ENCODE results near the gene SOCS7.

DNA sequence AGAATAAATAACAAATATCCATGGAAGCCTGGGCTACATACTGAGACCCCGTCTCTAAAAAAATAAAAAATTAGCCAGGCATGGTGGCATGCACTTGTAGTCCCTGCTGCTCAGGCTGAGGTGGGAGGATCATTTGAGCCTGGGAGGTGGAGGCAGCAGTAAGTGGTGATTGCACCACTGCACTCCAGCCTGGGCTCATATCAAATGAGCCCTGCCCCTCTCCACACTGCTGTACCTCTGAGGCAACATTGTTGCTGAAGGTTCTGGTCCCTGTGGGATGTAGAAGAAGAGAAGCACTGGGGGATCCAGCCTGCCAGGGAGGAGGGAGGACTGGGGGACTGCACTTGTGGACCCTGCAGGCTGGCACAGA is 65.2 kb downstream of the SOCS7 start:
- no peak for TF ChIP-seq YY1 (IDR thresholded peaks at IDR 0.05; ENCODE audit: low read depth)
- TF ChIP-seq EGR1 (IDR thresholded peaks at IDR 0.05) = no peak
- TF ChIP-seq EP300 (IDR thresholded peaks at IDR 0.05; ENCODE audit: borderline replicate concordance) = no peak
- TF ChIP-seq ZBTB7A (IDR thresholded peaks at IDR 0.05; ENCODE audit: low read depth) = no peak
- TF ChIP-seq, protein P1, sequence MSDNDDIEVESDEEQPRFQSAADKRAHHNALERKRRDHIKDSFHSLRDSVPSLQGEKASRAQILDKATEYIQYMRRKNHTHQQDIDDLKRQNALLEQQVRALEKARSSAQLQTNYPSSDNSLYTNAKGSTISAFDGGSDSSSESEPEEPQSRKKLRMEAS (IDR thresholded peaks at IDR 0.05) = no peak
- TF ChIP-seq, protein P2, sequence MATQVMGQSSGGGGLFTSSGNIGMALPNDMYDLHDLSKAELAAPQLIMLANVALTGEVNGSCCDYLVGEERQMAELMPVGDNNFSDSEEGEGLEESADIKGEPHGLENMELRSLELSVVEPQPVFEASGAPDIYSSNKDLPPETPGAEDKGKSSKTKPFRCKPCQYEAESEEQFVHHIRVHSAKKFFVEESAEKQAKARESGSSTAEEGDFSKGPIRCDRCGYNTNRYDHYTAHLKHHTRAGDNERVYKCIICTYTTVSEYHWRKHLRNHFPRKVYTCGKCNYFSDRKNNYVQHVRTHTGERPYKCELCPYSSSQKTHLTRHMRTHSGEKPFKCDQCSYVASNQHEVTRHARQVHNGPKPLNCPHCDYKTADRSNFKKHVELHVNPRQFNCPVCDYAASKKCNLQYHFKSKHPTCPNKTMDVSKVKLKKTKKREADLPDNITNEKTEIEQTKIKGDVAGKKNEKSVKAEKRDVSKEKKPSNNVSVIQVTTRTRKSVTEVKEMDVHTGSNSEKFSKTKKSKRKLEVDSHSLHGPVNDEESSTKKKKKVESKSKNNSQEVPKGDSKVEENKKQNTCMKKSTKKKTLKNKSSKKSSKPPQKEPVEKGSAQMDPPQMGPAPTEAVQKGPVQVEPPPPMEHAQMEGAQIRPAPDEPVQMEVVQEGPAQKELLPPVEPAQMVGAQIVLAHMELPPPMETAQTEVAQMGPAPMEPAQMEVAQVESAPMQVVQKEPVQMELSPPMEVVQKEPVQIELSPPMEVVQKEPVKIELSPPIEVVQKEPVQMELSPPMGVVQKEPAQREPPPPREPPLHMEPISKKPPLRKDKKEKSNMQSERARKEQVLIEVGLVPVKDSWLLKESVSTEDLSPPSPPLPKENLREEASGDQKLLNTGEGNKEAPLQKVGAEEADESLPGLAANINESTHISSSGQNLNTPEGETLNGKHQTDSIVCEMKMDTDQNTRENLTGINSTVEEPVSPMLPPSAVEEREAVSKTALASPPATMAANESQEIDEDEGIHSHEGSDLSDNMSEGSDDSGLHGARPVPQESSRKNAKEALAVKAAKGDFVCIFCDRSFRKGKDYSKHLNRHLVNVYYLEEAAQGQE (IDR thresholded peaks at IDR 0.05; ENCODE audit: low read depth) = no peak
- no peak for TF ChIP-seq TCF12 (IDR thresholded peaks at IDR 0.05; ENCODE audit: low read depth)

Measured in Ishikawa (cell line).